Activated CD4-positive, alpha-beta memory T cell treated with anti-CD3 and anti-CD28 coated beads for 36 hours (primary cell): ENCODE results near the gene SNX13. TPM values are rescaled to one million over a fixed set of nuclear protein-coding genes. Genes with fewer than 3 reads are reported as not detected.

ENCODE experiments used
- CTCF ChIA-PET: fragments of 350-600 bp; sonication (Branson Sonifier 250); formaldehyde crosslinking; loops from one replicate; lab custom pipeline; 2021; ENCODE audit warnings: antibody characterized with exemption, inconsistent platforms; lab: Charles Lee
- POLR2A ChIA-PET: fragments of 350-600 bp; sonication (Branson Sonifier 250); formaldehyde crosslinking; loops from one replicate; lab custom pipeline; 2021; ENCODE audit warnings: antibody characterized with exemption; lab: Charles Lee
- DNase-seq: peaks from one replicate; pipeline ENCODE4 v3.0.0-alpha.2; 2020
- H3K27ac Mint-ChIP-seq: one replicate; pipeline ENCODE4 v1.8.0; 2021; ENCODE audit warnings: mixed read lengths
- H3K27me3 Mint-ChIP-seq: one replicate; pipeline ENCODE4 v1.8.0; 2021; ENCODE audit warnings: mixed read lengths
- H3K36me3 Mint-ChIP-seq: one replicate; pipeline ENCODE4 v1.8.0; 2021; ENCODE audit warnings: mixed read lengths
- H3K4me1 Mint-ChIP-seq: one replicate; pipeline ENCODE4 v1.8.0; 2021; ENCODE audit warnings: low read depth, mixed read lengths
- H3K4me3 Mint-ChIP-seq: one replicate; pipeline ENCODE4 v1.8.0; 2021; ENCODE audit warnings: mild to moderate bottlenecking, mixed read lengths
- H3K9me3 Mint-ChIP-seq: one replicate; pipeline ENCODE4 v1.8.0; 2021; ENCODE audit warnings: mixed read lengths
- intact Hi-C: fragments of 100-400 bp; cut with micrococcal nuclease; formaldehyde crosslinking; loops from one replicate; pipeline ENCODE4 v1.15.1; 2023
- total RNA-seq, 2 experiments: library from RNA; stranded (reverse); gene quantifications; one replicate each; pipeline ENCODE4 v1.2.3, GENCODE V29; 2021

SNX13 gene
- total RNA-seq, 2 experiments from 2014 or later = 18.6 to 19.8 TPM

- POLR2A ChIA-PET = no interaction called here
- CTCF ChIA-PET = interaction anchor here (1.1 to 2.2 kb wide), 3 partner anchors 12 to 199 kb away, joined by 3 to 6 read pairs (median 3); no protein-coding TSS in a partner anchor
- Mint-ChIP-seq H3K27ac (no peak overlapping the region), H3K36me3 (no peaks in the 10 kb centered on the region), H3K4me3 (no peak overlapping the region), H3K27me3 (peaks cover 2% of the 10 kb centered on the region), H3K9me3 (no peaks in the 10 kb centered on the region), H3K4me1 (no peaks in the 10 kb centered on the region)
- intact Hi-C loops = loop anchor here (1.0 kb wide), 1 partner anchor 263 kb away; no protein-coding TSS in a partner anchor
- DNase-seq = no peak
These were observed 28.8 kb upstream of the SNX13 start for GRCh38 chr7:17968791-17969715.

- ChIA-PET CTCF (interaction anchor here (0.6 kb wide), 1 partner anchor 80 kb away, joined by 3 read pairs; no protein-coding TSS in a partner anchor), POLR2A (no interaction called here)
- peaks cover 2% of the 10 kb centered on the region for H3K27me3 Mint-ChIP-seq
- no peak overlapping the region for H3K4me3 Mint-ChIP-seq
- no peak for DNase-seq
- no peaks in the 10 kb centered on the region for H3K36me3 Mint-ChIP-seq
- H3K27ac Mint-ChIP-seq = no peak overlapping the region
- no peaks in the 10 kb centered on the region for H3K9me3 Mint-ChIP-seq
- intact Hi-C loops = no loop called here
- H3K4me1 Mint-ChIP-seq = no peaks in the 10 kb centered on the region
These were observed 26.4 kb upstream of the SNX13 start for GRCh38 chr7:17966706-17967105.

GRCh38 chr7:17965603-17966002 lies 25.3 kb upstream of the SNX13 start:
- CTCF ChIA-PET = no interaction called here
- H3K4me1 Mint-ChIP-seq = no peaks in the 10 kb centered on the region
- no peak overlapping the region for H3K27ac Mint-ChIP-seq
- no peaks in the 10 kb centered on the region for H3K36me3 Mint-ChIP-seq
- no peak for DNase-seq
- H3K4me3 Mint-ChIP-seq = no peak overlapping the region
- intact Hi-C loops = no loop called here
- no peaks in the 10 kb centered on the region for H3K9me3 Mint-ChIP-seq
- POLR2A ChIA-PET = no interaction called here
- peaks cover 2% of the 10 kb centered on the region for H3K27me3 Mint-ChIP-seq

- Mint-ChIP-seq H3K4me1 (no peaks in the 10 kb centered on the region), H3K27ac (no peak overlapping the region), H3K36me3 (no peaks in the 10 kb centered on the region), H3K27me3 (peaks cover 4% of the 10 kb centered on the region), H3K4me3 (no peak overlapping the region), H3K9me3 (no peaks in the 10 kb centered on the region)
- CTCF ChIA-PET = no interaction called here
- intact Hi-C loops = no loop called here
- POLR2A ChIA-PET = no interaction called here
- DNase-seq = no peak
These were observed 23.0 kb upstream of the SNX13 start for GRCh38 chr7:17963281-17963680.

- no peaks in the 10 kb centered on the region for H3K9me3 Mint-ChIP-seq
- H3K4me1 Mint-ChIP-seq = no peaks in the 10 kb centered on the region
- no peaks in the 10 kb centered on the region for H3K36me3 Mint-ChIP-seq
These were observed 22.4 kb upstream of the SNX13 start for GRCh38 chr7:17962652-17963051.

GRCh38 chr7:17957871-17958270 lies 17.6 kb upstream of the SNX13 start:
- H3K27me3 Mint-ChIP-seq = peaks cover 6% of the 10 kb centered on the region
- CTCF ChIA-PET = no interaction called here
- no peak for DNase-seq
- H3K27ac Mint-ChIP-seq = no peak overlapping the region
- H3K36me3 Mint-ChIP-seq = no peaks in the 10 kb centered on the region
- intact Hi-C loops = no loop called here
- no peaks in the 10 kb centered on the region for H3K9me3 Mint-ChIP-seq
- POLR2A ChIA-PET = no interaction called here
- H3K4me3 Mint-ChIP-seq = no peak overlapping the region
- peaks cover 7% of the 10 kb centered on the region for H3K4me1 Mint-ChIP-seq

More at GRCh38 chr7:17962652-17963051, 22.4 kb upstream of the SNX13 start:
- CTCF ChIA-PET = no interaction called here
- H3K4me3 Mint-ChIP-seq = no peak overlapping the region
- POLR2A ChIA-PET = no interaction called here
- DNase-seq = no peak
- H3K27ac Mint-ChIP-seq = no peak overlapping the region
- peaks cover 6% of the 10 kb centered on the region for H3K27me3 Mint-ChIP-seq
- intact Hi-C loops = no loop called here

GRCh38 chr7:17952387-17952786 lies 12.1 kb upstream of the SNX13 start:
- POLR2A ChIA-PET = interaction anchor here (0.6 to 1.5 kb wide), 2 partner anchors 14 to 42 kb away, joined by 3 to 6 read pairs; no protein-coding TSS in a partner anchor

GRCh38 chr7:17951742-17952254 lies 11.5 kb upstream of the SNX13 start:
- Mint-ChIP-seq H3K4me3 (no peak overlapping the region), H3K27ac (no peak overlapping the region), H3K4me1 (peaks cover 25% of the 10 kb centered on the region), H3K36me3 (no peaks in the 10 kb centered on the region), H3K9me3 (no peaks in the 10 kb centered on the region), H3K27me3 (peaks cover 3% of the 10 kb centered on the region)
- DNase-seq = peak; percentile 37
- intact Hi-C loops = loop anchor here (1.0 to 5.0 kb wide), 5 partner anchors 11 to 646 kb away; partner anchors contain the start of gene SNX13
- ChIA-PET POLR2A (interaction anchor here (1.5 kb wide), 1 partner anchor 14 kb away, joined by 6 read pairs; no protein-coding TSS in a partner anchor), CTCF (interaction anchor here (1.1 kb wide), 1 partner anchor 15 kb away, joined by 3 read pairs; no protein-coding TSS in a partner anchor)

More at GRCh38 chr7:17952387-17952786, 12.1 kb upstream of the SNX13 start:
- Mint-ChIP-seq H3K27ac (peak overlapping the region; percentile 44), H3K36me3 (no peaks in the 10 kb centered on the region), H3K27me3 (peaks cover 3% of the 10 kb centered on the region), H3K9me3 (no peaks in the 10 kb centered on the region), H3K4me3 (peak overlapping the region; percentile 28), H3K4me1 (peaks cover 23% of the 10 kb centered on the region)
- intact Hi-C loops = loop anchor here (1.0 to 5.0 kb wide), 5 partner anchors 12 to 647 kb away; partner anchors contain the start of gene SNX13
- peak; percentile 63 for DNase-seq
- CTCF ChIA-PET = interaction anchor here (1.1 kb wide), 1 partner anchor 16 kb away, joined by 3 read pairs; no protein-coding TSS in a partner anchor

GRCh38 chr7:17948526-17949238 lies 8.4 kb upstream of the SNX13 start:
- DNase-seq = no peak
- Mint-ChIP-seq H3K27ac (no peak overlapping the region), H3K4me3 (no peak overlapping the region), H3K4me1 (peaks cover 28% of the 10 kb centered on the region), H3K9me3 (no peaks in the 10 kb centered on the region), H3K27me3 (peaks cover 3% of the 10 kb centered on the region), H3K36me3 (no peaks in the 10 kb centered on the region)
- POLR2A ChIA-PET = no interaction called here
- intact Hi-C loops = loop anchor here (10.0 kb wide), 2 partner anchors 814 to 1304 kb away; partner anchors contain the start of genes ANKMY2 and BZW2
- CTCF ChIA-PET = no interaction called here

GRCh38 chr7:17947620-17948019 lies 7.3 kb upstream of the SNX13 start:
- Mint-ChIP-seq H3K27ac (no peak overlapping the region), H3K27me3 (no peaks in the 10 kb centered on the region), H3K4me3 (no peak overlapping the region), H3K4me1 (peaks cover 18% of the 10 kb centered on the region), H3K9me3 (no peaks in the 10 kb centered on the region), H3K36me3 (no peaks in the 10 kb centered on the region)
- intact Hi-C loops = loop anchor here (10.0 kb wide), 2 partner anchors 813 to 1303 kb away; partner anchors contain the start of genes ANKMY2 and BZW2
- ChIA-PET POLR2A (no interaction called here), CTCF (no interaction called here)
- no peak for DNase-seq

GRCh38 chr7:17946591-17946990 lies 6.3 kb upstream of the SNX13 start:
- POLR2A ChIA-PET = no interaction called here
- Mint-ChIP-seq H3K27ac (no peak overlapping the region), H3K4me3 (no peak overlapping the region), H3K9me3 (no peaks in the 10 kb centered on the region), H3K36me3 (no peaks in the 10 kb centered on the region), H3K27me3 (no peaks in the 10 kb centered on the region), H3K4me1 (peaks cover 17% of the 10 kb centered on the region)
- CTCF ChIA-PET = interaction anchor here (0.6 to 0.9 kb wide), 2 partner anchors 22 to 53 kb away, joined by 3 read pairs; no protein-coding TSS in a partner anchor
- DNase-seq = no peak
- intact Hi-C loops = loop anchor here (10.0 kb wide), 2 partner anchors 812 to 1302 kb away; partner anchors contain the start of genes ANKMY2 and BZW2
